ENCODE data around the gene KATNAL1. TPM values are rescaled to one million over a fixed set of nuclear protein-coding genes. Genes with fewer than 3 reads are reported as not detected.
"Not testable (repeated sequence)": the region's sequence is repeated elsewhere in the genome, so short reads cannot be mapped to it uniquely, and the experiment has no call there.

The KATNAL1 gene
- total RNA-seq, 2 donors from 2014 or later: 22.2 to 37.9 TPM

DNA sequence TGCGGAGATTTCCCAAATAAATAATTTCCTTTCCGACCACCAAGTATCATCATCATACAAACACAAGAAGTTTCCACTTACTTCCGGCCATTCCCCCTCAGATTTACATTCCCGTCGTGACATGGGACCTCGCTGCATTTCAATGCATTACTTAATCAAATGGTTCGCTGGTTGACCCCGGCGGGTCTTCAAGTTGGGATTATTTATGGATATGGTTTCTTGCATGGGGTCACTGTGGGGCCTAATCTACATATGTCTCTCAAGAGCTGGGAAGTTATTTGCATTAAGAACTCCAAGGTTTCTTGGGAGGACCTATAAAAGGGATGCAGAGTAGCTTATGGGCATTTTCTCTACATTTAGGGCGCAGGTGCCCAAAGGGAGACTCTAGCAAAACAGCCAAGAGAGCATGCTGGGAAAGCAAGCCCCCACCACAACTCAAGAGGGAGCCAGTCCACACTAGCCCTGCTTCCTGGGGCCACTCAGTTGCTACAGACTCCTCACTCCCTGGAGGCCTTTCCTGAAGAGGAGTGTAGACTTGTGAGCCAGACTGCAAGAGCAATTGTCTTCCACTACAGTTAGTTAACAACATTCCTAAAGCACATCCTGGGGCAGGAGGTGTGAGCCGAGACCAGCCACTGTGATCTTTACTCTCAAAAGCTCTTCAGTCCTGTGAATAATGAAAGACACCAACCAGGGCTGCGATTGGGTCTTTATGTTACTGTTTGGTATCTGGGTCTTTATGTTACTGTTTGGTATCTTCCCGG lies 125.3 kb downstream of the KATNAL1 start:
- Histone ChIP-seq H3K36me3 (no peaks in the 10 kb centered on the region), H3K9me3 (no peaks in the 10 kb centered on the region), H3K4me3 (no peak overlapping the region), H3K27me3 (no peaks in the 10 kb centered on the region), H3K27ac (no peak overlapping the region), H3K4me1 (no peaks in the 10 kb centered on the region)
- TF ChIP-seq, protein P1, sequence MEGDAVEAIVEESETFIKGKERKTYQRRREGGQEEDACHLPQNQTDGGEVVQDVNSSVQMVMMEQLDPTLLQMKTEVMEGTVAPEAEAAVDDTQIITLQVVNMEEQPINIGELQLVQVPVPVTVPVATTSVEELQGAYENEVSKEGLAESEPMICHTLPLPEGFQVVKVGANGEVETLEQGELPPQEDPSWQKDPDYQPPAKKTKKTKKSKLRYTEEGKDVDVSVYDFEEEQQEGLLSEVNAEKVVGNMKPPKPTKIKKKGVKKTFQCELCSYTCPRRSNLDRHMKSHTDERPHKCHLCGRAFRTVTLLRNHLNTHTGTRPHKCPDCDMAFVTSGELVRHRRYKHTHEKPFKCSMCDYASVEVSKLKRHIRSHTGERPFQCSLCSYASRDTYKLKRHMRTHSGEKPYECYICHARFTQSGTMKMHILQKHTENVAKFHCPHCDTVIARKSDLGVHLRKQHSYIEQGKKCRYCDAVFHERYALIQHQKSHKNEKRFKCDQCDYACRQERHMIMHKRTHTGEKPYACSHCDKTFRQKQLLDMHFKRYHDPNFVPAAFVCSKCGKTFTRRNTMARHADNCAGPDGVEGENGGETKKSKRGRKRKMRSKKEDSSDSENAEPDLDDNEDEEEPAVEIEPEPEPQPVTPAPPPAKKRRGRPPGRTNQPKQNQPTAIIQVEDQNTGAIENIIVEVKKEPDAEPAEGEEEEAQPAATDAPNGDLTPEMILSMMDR (IDR thresholded peaks at IDR 0.05): no peak
- no peak for DNase-seq (ENCODE audit: low spot score)

GRCh38 chr13:30179597-30180276 lies 127.6 kb downstream of the KATNAL1 start:
- DNase-seq (ENCODE audit: low spot score): no peak
- Histone ChIP-seq H3K4me3 (no peak overlapping the region), H3K9me3 (no peaks in the 10 kb centered on the region), H3K36me3 (no peaks in the 10 kb centered on the region), H3K4me1 (no peaks in the 10 kb centered on the region), H3K27me3 (no peaks in the 10 kb centered on the region), H3K27ac (no peak overlapping the region)
- TF ChIP-seq, protein P1 (IDR thresholded peaks at IDR 0.05): no peak

DNA sequence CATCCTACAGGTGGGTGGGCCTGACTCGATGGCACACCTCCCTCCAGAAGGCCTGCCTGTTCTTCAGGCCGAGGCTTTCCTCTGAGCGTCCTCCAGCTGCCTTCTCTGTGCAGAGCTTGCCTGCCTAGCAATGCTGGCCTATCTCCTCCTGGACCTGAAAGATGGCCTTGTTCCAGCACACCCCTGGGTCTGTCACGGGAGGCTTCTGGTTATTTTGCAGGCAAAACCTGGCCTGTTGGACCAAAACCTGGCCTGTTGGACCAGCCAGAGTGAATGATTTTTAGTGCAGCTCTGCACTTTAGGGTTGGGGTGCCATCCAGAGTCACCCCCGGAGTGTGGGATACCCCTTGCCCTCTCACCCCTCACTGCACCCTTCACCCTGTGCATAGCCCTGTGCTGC lies 128.4 kb downstream of the KATNAL1 start:
- no peak for DNase-seq (ENCODE audit: low spot score)
- Histone ChIP-seq H3K27ac (no peak overlapping the region), H3K4me1 (no peaks in the 10 kb centered on the region), H3K36me3 (no peaks in the 10 kb centered on the region), H3K9me3 (no peaks in the 10 kb centered on the region), H3K27me3 (no peaks in the 10 kb centered on the region), H3K4me3 (no peak overlapping the region)
- TF ChIP-seq, protein P1 (IDR thresholded peaks at IDR 0.05): no peak

GRCh38 chr13:30175166-30175565 lies 132.2 kb downstream of the KATNAL1 start:
- H3K27me3 ChIP-seq: no peaks in the 10 kb centered on the region
- H3K4me3 ChIP-seq: no peak overlapping the region
- no peak overlapping the region for H3K27ac ChIP-seq
- H3K36me3 ChIP-seq: no peaks in the 10 kb centered on the region
- no peaks in the 10 kb centered on the region for H3K4me1 ChIP-seq
- TF ChIP-seq, protein P1 (IDR thresholded peaks at IDR 0.05): no peak
- no peaks in the 10 kb centered on the region for H3K9me3 ChIP-seq
- DNase-seq (ENCODE audit: low spot score): no peak

GRCh38 chr13:30174250-30174649 lies 133.1 kb downstream of the KATNAL1 start:
- H3K4me1 ChIP-seq; H3K27ac ChIP-seq; H3K36me3 ChIP-seq; H3K4me3 ChIP-seq; H3K27me3 ChIP-seq; DNase-seq (ENCODE audit: low spot score); H3K9me3 ChIP-seq: not testable (repeated sequence)

DNA sequence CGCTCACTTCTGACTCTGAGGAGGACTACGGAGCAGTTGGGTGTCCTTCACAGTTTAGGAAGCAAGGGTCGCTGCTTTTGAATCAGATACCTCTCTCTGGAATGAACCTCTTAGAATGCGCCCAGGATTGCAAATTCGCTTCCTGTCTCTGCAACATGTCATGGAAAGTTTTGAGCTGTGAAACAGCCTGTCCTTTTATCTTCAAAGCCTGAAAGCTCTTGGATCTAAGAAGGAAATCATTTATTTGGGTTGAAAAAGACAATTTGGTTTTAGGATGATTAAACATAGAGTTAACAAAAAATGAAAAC lies 134.1 kb downstream of the KATNAL1 start:
- TF ChIP-seq, protein P1 (IDR thresholded peaks at IDR 0.05): no peak
- no peaks in the 10 kb centered on the region for H3K27me3 ChIP-seq
- H3K9me3 ChIP-seq: no peaks in the 10 kb centered on the region
- DNase-seq (ENCODE audit: low spot score): no peak
- no peak overlapping the region for H3K4me3 ChIP-seq
- H3K4me1 ChIP-seq: no peaks in the 10 kb centered on the region
- no peaks in the 10 kb centered on the region for H3K36me3 ChIP-seq
- H3K27ac ChIP-seq: no peak overlapping the region

All from right atrium auricular region (tissue), 2 donors.